Activated effector memory CD4-positive, alpha-beta T cell treated with Interleukin-2 at 50 U/mL for 16 hours (primary cell): Measurements from ENCODE around the gene SHLD1.
"Not testable (repeated sequence)": the region's sequence is repeated elsewhere in the genome, so short reads cannot be mapped to it uniquely, and the experiment has no call there.

Experiments used
- DNase-seq: peaks from one replicate; pipeline ENCODE4 v3.0.0-alpha.2; 2020

The SHLD1 gene

DNA sequence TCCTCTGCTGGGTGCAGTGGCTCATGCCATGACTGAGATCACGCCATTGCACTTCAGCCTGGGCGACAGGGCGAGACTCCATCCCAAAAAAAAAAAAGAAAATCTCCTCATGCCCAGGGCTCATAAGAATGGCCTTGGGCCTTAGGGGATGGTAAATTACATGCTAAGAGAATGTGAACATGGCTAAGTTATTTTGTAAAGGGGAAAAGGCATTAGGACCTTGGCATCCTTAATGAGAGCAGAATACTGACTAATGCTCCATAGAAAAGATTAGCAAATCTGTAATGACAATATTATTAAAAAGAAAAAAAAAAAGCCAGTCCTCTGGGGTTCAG is 12.6 kb upstream of the SHLD1 start:
- no peak for DNase-seq

DNA sequence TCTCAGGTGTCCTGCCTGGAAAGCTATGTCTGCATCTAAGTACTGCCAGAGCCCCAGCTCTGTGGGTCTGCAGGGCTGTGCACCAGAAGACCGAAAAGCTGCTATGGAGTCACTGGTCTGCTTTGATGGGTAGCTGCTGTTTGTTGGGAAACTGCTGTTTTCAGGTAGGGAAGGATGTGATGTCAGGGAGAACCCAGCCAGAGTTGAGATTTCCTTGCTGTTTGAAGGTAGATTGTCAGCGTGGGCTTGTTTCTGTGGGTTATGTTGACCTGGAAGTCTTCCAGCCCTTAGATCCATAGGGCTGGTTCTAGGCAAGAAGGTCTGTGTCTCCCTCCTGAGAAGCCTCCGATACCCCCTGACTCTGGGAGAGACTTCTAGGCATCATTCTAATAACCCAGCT is 12.2 kb upstream of the SHLD1 start:
- DNase-seq, result no peak

DNA sequence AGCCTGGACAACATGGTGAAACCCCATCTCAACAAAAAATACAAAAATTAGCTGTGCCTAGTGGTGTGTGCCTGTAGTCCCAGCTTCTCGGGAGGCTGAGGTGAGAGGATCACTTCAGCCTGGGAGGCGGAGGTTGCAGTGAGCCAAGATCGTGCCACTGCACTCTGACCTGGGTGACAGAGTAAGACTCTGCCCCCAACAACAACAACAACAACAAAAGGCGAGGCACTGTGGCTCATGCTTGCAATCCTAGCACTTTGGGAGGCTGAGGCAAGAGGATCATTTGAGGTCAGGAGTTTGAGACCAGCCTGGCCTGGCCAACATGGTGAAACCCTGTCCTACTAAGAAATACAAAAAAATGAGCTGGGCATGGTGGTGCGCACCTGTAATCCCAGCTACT is 9.6 kb upstream of the SHLD1 start:
- not testable (repeated sequence) for DNase-seq

DNA sequence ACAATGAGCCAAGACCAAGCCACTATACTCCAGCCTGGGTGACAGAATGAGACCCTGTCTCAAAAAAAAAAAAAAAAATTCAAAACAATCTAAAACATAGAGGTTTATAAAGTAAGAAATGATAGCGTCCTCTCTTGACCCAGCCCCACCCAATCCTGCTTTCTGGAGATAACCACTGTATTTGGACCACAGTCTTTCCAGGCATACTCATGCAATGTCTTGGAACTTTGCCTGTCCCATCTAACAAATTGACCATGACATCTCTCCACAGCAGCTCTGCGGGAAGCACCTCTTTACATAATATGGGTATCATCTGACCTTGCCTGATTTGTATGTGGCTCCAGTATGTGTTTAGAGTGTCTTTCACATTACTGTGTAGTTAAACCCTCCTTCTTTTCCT is 9.1 kb upstream of the SHLD1 start:
- DNase-seq, result no peak

DNA sequence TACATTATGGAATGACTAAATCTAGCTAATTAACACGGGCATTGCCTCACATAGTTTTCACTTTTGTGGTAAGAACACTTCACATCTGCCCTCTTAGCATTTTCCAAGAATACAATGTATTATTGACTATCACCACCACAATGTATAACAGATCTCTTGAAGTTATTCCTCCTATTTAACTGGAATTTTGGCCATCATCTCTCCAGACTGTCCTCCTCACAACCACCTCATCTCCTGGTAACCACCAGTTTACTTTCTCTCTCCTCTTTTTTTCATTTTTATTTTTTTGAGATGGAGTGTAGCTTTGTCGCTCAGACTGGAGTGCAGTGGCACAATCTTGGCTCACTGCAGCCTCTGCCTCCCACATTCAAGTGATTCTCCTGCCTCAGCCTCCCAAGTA is 8.2 kb upstream of the SHLD1 start:
- DNase-seq, result no peak

DNA sequence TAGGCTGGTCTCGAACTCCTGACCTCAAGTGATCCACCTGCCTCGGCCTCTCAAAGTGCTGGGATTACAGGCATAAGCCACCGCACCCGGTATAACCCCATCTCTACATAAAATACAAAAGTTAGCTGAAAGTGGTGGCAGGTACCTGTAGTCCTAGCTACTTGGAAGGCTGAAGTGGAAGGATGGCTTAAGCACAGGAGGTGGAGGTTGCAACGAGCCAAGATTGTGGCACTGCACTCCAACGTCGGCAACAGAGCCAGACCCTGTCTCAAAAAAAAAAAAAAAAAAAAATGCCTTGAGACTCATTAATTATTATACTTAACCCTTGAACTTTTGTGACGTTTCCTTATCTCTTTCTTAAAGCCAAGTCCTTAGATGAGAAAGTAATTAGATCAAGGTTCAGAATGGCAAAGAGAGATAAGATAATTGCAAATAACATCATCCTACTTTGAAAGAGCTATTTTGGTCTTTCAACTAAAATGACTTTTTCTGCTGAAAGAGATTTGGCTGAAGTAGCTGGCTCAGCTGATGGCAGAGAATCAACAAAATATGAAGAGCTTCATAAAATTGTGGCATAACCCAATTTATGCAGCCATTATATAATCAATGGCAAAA is 4.7 kb upstream of the SHLD1 start:
- DNase-seq, result no peak

DNA sequence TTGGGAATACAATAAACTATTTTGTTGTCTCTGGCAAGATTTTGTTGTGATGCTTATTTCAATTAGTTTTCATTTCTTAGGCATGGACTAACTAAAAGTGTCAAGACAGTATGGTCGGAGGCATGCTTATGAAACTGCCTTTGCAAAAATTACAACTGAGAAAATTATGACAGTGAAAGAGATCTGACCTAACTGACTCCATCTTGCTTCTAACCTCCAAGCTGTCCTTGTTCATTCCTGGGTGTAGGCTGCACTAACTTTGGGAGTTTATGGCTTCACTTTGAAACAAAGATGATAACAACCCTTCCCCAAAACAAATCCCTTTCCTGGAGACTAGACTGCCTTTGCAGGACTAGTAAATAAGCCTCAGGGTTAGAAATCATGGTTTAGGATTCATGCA is 4.1 kb upstream of the SHLD1 start:
- no peak for DNase-seq

DNA sequence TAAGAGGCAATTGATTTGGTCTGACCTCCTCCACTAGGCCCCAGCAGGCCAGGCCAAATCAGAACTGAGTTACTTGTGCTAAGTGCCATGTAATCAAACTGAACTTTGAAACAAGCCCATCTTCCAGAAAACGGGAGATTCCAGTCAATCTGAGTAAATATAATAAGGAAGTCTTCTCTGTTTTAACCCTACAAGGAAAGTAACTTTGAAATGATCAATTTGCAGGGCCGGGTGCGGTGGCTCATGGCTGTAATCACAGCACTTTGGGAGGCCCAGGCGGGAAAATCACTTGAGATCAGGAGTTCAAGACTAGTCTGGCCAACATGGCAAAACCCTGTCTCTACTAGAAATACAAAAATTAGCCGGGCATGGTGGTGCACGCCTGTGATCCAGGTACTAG is 2.0 kb upstream of the SHLD1 start:
- no peak for DNase-seq

DNA sequence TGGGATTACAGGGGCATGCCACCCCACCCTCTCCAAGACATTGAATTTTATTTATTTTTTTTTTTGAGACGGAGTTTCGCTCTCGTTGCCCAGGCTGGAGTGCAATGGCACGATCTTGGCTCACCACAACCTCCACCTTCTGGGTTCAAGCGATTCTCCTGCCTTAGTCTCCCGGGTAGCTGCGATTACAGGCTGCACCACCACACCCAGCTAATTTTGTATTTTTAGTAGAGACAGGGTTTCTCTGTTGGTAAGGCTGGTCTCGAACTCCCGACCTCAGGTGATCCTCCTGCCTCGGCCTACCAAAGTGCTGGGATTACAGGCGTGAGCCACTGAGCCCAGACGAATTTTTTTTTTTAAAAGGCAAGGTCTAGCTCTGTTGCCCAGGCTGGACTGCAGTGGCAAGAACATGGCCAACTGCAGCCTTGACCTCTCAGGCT is 669 bp upstream of the SHLD1 start:
- DNase-seq, result not testable (repeated sequence)

DNA sequence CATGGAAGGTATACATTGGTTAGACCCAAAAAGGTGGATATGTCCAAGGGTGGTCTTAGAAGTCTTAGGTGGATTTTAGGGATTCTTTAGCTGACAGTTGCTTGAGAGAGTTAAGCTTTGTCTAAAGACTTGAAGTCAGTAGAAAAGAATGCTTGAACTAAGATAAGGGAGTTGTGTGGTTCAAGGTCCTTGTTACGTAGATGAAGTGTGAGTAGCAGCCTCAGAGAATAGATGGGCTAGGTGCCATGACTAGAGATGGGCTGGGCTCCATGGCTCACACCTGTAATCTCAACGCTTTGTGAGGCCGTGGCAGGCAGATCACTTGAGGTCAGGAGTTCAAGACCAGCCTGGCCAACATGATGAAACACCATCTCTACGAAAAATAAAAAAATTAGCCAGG is 1.7 kb downstream of the SHLD1 start:
- DNase-seq, result no peak

DNA sequence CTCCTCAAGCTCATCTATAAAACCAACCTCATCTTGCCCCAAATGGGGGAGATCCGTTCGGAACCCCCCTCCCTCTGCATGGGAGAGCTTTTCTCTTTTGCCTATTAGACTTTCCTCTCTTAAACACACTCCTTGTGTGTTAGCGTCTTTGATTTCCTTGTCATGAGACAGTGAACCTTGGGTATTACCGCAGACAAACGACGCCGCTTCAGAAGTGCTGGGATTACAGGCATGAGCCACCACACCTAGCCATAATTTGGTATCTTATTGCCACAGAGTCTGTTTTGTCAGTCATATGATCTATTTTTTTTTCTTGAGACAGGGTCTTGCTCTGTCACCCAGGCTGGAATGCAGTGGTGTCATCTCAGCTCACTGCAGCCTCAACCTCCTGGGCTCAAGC is 3.6 kb downstream of the SHLD1 start:
- DNase-seq, result no peak

DNA sequence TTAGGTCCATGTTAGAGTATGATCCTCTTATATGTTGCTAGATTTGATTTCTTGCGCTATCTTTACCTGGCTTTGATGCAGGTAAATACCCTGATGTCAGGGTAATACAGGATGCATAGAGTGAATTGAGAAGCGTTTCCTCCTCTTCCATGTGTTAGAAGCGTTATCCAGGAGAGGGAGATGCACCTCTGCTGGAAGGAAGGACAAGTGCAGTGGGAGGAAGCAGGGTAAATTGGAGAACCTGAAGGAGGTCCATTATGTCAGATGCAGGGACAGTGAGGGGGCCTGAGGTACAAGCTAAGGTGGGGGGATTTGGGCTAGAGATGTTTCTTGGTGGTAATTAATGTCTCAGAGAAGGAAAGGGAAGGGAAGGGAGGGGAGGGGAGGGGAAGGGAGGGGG is 7.7 kb downstream of the SHLD1 start:
- DNase-seq, result no peak

DNA sequence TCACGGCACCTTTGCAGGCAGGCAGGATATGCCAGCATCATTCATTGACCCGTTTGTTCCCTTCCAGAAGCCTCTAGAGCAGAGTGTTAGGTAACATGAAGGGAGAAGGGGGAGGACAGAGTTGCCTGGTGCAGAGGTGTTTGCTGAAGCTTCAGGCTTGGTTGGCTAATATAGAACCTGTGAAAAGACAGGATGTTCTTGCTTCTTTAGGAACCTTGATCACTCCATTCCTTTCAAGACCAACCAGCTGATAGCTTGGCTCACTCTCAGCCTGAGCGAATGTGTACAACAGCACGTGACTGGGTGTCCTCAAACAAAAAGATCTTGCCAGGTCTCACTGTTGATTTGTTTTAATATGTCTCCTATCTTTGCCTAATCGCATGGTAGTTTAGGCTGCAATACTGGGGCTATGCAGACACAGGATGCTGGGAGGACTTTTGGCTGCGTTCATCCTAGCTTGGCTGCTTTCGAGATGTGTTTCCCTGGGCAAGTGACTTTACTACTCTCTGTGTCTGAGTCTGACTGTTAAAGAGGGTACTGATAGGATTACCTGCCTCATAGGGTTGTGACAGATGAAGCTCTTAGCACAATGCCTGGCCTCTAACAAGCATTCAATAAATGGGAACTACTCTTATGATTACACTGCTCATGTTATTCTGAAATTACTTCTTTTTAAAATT is 16.0 kb downstream of the SHLD1 start:
- DNase-seq, result no peak

DNA sequence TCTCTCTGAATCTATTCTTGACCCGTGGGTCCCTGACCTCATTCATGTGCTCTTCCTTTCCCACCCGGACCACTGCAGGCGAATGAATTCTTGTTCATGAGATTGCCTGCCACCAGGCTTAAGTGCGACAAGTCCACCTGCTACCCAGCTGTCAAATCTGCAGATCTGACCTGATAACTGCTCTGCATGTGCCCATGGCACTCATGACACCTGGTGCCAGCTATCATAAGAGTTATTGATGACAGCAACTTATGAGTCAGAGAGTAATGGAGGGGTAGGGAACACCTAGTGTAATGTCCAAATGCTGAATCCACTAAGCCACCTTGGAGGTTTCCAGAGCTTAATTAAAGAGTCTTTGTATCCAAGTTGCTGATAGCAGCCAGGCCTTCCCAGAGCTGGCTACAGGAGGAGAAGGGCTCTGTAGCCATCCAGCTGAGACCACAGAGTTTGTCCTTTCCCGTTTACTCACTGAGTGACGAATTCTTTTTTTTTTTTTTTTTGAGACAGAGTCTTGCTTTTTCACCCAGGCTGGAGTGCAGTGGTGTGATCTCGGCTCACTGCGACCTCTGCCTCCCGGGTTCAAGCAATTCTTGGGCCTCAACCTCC is 17.4 kb downstream of the SHLD1 start:
- no peak for DNase-seq

DNA sequence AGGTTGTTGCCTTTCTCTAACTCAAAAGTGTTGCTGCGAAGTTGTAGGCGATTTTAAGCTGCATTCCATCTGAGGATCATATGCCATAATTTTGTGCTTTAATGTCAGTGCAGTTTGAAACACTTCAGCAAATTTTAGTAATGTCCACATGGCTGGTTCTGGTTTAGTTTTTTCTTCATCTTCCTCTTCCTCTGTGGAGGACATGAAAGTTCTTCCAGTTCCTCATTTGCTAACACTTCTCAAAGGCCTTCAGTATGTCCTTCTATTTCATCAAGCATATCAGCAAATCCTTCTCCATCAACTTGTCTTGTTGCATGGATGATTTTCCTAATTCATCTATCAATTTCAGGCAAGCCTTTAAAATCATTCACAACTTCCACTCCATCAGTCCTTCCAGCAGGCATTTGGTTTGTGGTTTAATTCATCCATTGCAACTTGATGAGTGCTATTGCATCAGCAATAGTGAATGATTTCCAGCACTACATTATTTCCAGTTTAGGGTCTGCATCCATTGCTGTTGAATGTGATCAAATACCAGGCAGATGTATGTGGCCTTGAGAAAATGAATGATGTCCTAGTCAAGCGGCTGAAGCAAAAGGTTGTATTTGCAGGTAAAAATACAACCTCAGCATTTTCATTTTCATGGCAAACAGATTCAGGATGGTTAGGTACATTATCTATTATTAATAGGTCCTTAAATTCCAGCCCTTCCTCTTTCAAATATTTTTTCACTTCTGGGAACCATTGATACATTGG is 20.2 kb downstream of the SHLD1 start:
- no peak for DNase-seq

DNA sequence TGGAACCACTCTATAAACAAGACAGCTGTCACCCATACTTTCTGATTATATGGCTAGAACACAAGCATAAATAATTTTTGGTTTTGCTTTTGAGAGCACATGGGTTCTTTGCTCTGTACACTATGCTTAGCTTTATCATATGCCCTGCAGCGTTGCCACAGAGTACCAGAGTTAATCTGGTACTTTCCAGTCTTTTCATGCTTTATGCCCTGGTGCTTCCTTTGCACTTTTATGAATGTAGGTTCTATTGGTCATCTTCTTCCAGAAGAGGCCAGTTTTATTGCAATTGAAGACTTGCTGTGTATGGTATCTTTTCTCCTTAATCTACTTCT is 20.8 kb downstream of the SHLD1 start:
- no peak for DNase-seq

DNA sequence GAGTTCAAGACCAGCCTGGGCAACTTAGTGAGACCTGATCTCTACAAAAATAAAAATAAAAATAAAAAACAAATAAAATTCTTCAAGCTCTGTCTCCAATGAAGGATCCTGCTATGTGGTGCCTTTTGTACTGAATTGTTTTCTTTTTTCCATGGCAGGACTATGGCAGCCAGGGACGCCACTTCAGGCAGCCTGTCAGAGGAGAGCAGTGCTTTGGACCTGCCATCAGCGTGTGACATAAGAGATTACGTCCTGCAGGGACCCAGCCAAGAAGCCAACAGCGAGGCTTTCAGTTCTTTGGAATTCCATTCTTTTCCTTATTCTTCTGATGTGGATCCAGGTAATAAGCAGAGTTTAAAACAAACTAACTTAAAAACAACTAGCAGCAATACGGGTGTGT is 22.5 kb downstream of the SHLD1 start:
- no peak for DNase-seq

DNA sequence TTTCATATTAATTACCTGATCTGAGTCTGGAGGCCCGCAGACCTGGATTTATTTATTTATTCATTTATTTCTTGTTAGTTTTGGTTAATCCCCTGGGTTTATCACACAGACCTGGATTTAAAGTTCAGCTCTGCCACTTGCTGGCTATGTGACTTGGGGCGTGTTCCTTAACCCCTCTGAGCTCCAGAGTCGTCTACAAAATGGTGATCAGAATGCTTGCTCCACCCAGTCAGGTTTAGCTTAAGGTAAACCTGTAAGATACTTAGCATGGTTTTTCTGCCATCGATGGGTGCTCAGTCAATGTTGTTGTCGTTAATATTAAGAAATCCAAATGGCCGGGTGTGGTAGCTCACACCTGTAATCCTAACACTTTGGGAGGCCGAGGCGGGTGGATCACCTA is 23.4 kb downstream of the SHLD1 start:
- DNase-seq, result no peak

DNA sequence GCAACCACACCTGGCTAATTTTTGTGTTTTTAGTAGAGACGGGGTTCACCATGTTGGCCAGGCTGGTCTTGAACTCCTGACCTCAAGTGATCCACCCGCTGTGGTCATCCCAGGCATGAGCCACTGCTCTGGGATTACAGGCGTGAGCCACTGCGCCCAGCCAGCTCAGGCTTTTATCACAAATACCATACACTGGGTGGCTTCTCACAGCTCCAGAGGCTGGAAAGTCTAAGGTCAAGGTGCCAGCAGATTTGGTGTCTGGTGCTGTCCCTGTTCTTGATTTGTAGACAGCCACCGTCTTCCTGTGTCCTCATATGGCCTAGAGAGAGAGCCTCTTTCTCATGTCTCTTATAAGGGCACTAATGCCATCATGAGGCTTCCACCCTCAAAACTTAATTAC is 25.9 kb downstream of the SHLD1 start:
- DNase-seq, result no peak

DNA sequence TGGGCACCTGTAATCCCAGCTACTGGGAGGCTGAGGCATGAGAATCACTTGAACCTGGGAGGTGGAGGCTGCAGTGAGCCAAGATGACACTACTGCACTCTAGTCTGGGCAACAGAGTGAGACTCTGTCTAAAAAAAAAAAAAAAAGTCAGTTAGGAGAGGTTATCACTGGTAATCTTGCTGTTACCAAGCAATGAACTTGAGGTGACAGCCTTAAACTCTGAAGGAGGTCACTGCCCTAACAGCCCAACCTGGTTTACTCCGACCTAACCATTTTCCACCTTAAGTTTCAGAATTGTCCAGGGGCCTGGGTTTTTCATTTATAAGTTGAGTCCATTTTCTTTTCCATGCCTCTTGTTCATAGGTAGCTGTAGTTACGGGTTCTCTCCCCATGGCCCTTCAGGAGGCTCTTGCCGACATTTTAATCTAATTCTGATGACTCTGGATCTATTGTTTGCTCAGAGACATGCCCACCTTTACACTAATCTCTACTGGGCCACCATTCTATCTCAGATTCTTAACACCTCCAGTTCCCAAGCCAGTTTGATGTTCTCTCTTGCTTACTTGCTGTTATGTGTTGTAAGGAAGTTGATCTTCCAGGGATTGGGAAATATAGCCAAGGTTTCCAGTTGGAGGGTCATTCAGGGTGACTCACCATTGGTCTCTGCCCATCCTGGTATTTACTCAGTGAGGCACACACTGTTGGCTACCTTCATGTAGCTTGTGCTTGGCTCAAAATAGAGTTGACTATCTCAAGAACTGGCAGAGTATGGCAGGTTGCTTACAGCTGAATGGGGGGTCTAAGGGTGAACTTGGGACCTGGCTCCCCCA is 29.1 kb downstream of the SHLD1 start:
- DNase-seq, result no peak

DNA sequence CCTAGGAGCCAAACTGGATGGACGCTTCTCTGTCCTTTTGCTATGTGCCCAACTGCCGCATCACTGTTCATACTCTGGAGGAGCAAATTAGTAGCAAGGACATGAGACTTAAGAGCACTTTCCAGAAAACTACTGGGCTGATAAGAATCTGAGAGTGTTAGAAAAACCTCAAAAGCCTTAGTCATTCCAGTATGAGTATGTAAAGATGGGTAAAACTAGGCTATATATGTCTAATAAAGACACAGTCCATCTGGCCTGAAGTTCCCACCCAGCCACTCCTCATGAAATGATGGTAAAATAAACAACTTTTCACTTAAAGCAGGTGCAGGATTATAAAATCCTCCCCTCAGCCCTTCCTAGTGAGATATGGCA is 30.6 kb downstream of the SHLD1 start:
- no peak for DNase-seq

DNA sequence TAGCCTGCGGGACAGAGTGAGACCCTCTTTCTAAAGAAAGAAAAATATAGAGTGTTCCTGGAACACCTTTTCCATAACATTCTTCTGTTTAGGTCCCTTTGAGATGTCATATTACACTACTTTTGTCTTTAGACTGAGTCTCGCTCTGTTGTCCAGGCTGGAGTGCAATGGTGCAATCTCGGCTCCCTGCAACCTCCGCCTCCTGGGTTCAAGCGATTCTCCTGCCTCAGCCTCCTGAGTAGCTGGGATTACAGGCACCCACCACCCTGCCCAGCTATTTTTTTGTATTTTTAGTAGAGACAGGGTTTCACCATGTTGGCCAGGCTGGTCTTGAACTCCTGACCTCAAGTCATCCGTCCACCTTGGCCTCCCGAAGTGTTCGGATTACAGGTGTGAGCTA is 31.2 kb downstream of the SHLD1 start:
- not testable (repeated sequence) for DNase-seq
